ENCODE results near the gene GRM8. TPM values are rescaled to one million over a fixed set of nuclear protein-coding genes. Genes with fewer than 3 reads are reported as not detected.

Gene GRM8
- total RNA-seq, 1 donor from 2014 or later = 8.1 TPM

- H3K27ac Mint-ChIP-seq = no peak overlapping the region
- H3K27me3 Mint-ChIP-seq = no peaks in the 10 kb centered on the region
- no peaks in the 10 kb centered on the region for H3K36me3 Mint-ChIP-seq
- DNase-seq (ENCODE audit: extremely low spot score, unreplicated experiment) = no peak
- TF ChIP-seq CTCF (conservative IDR thresholded peaks at IDR 0.05) = no peak
- H3K9me3 Mint-ChIP-seq = no peaks in the 10 kb centered on the region
- no peak overlapping the region for H3K4me3 Mint-ChIP-seq
- H3K4me1 Mint-ChIP-seq (ENCODE audit: unreplicated experiment) = no peaks in the 10 kb centered on the region
These were observed 853.8 kb downstream of the GRM8 start for GRCh38 chr7:126398851-126399529.

GRCh38 chr7:126398285-126398684 is 854.5 kb downstream of the GRM8 start:
- no peaks in the 10 kb centered on the region for H3K4me1 Mint-ChIP-seq (ENCODE audit: unreplicated experiment)
- no peaks in the 10 kb centered on the region for H3K9me3 Mint-ChIP-seq
- no peak for TF ChIP-seq CTCF (conservative IDR thresholded peaks at IDR 0.05)
- H3K4me3 Mint-ChIP-seq = no peak overlapping the region
- no peaks in the 10 kb centered on the region for H3K27me3 Mint-ChIP-seq
- no peaks in the 10 kb centered on the region for H3K36me3 Mint-ChIP-seq
- no peak overlapping the region for H3K27ac Mint-ChIP-seq
- DNase-seq (ENCODE audit: extremely low spot score, unreplicated experiment) = no peak

- Mint-ChIP-seq H3K27me3 (no peaks in the 10 kb centered on the region), H3K9me3 (peaks cover 4% of the 10 kb centered on the region), H3K4me1 (ENCODE audit: unreplicated experiment) (no peaks in the 10 kb centered on the region), H3K4me3 (no peak overlapping the region), H3K36me3 (no peaks in the 10 kb centered on the region), H3K27ac (no peak overlapping the region)
- TF ChIP-seq CTCF (conservative IDR thresholded peaks at IDR 0.05) = no peak
- DNase-seq (ENCODE audit: extremely low spot score, unreplicated experiment) = no peak
These were observed 858.3 kb downstream of the GRM8 start for GRCh38 chr7:126394406-126394805.

Small RNA genes lying within 50 kb of the gene (microRNA-seq; reads per million reads assigned to microRNA genes)
- 80.1 reads per million, percentile 61 among the genes with 10 or more reads in this experiment for gene MIR592

Other genes starting within 250 kb of the GRM8 start
- 25.8 and 26.2 TPM in 2 replicates for gene ZNF800, start 139.8 kb upstream of the GRM8 start, total RNA-seq (ENCODE audit: low replicate concordance)